Spleen (tissue), 11 donors: ENCODE results near the gene RPGRIP1. TPM values are rescaled to one million over a fixed set of nuclear protein-coding genes. Genes with fewer than 3 reads are reported as not detected.

Source experiments
- DNase-seq: peaks from one replicate; pipeline ENCODE4 v3.0.0-alpha.2; 2020
- H3K27ac ChIP-seq, 8 donors: fragments of 200-600 bp; sonication (generic) in 7 of 8; 1 replicate in 4 of 8; 2 replicates in 4 of 8; pipeline versions ENCODE4 v1.5.0 to v1.8.0; 2016 to 2021; ENCODE audit warnings: inconsistent platforms in 4 of 8, mild to moderate bottlenecking in 4 of 8, moderate library complexity in 1 of 8
- H3K27me3 ChIP-seq, 7 donors: fragments of 200-600 bp; sonication (generic) in 6 of 7; replicated peaks in 1 of 7; 1 replicate in 4 of 7; 2 replicates in 3 of 7; pipeline versions ENCODE4 v1.5.0 to v1.8.0; 2016 to 2021; ENCODE audit warnings: inconsistent platforms in 3 of 7, mild to moderate bottlenecking in 1 of 7
- H3K36me3 ChIP-seq, 6 donors: fragments of 200-600 bp; sonication (generic) in 5 of 6; 1 replicate in 4 of 6; 2 replicates in 2 of 6; pipeline versions ENCODE4 v1.5.0 to v1.8.0; 2016 to 2021; ENCODE audit warnings: inconsistent platforms in 2 of 6
- H3K4me1 ChIP-seq, 6 donors: fragments of 200-600 bp; sonication (generic) in 5 of 6; 1 replicate in 3 of 6; 2 replicates in 3 of 6; pipeline versions ENCODE4 v1.5.0 to v1.8.0; 2016 to 2021; ENCODE audit warnings: inconsistent platforms in 3 of 6
- H3K4me3 ChIP-seq, 8 donors: fragments of 200-600 bp; sonication (generic) in 7 of 8; 1 replicate in 4 of 8; 2 replicates in 4 of 8; pipeline versions ENCODE4 v1.5.0 to v1.8.0; 2016 to 2021; ENCODE audit warnings: inconsistent platforms in 4 of 8, mild to moderate bottlenecking in 4 of 8, moderate library complexity in 2 of 8
- H3K9me3 ChIP-seq, 8 donors: fragments of 200-600 bp; sonication (generic) in 7 of 8; 1 replicate in 4 of 8; 2 replicates in 4 of 8; pipeline versions ENCODE4 v1.5.0 to v1.8.0; 2016 to 2021; ENCODE audit warnings: inconsistent platforms in 4 of 8
- CTCF ChIP-seq, 11 experiments: fragments of 200-600 bp in 7 of 11; fragments of 450-650 bp in 4 of 11; sonication (generic) in 4 of 11; IDR thresholded peaks in 8 of 11; conservative IDR thresholded peaks in 3 of 11; 1 replicate in 7 of 11; 2 replicates in 4 of 11; pipeline versions ENCODE4 v1.4.0 to v1.8.0; 2016 to 2021; ENCODE audit warnings: antibody characterized with exemption in 11 of 11, inconsistent platforms in 4 of 11, mild to moderate bottlenecking in 1 of 11
- POLR2A ChIP-seq, 3 donors: fragments of 450-650 bp; IDR thresholded peaks; one replicate each; pipeline ENCODE4 v1.5.1; 2017; ENCODE audit warnings: antibody characterized with exemption in 3 of 3, mild to moderate bottlenecking in 1 of 3
- POLR2AphosphoS5 ChIP-seq, 3 donors: sonication (generic); formaldehyde crosslinking; IDR thresholded peaks; one replicate each; pipeline ENCODE4 v1.5.1; 2017; ENCODE audit warnings: antibody characterized with exemption in 3 of 3
- WGBS, 5 donors: extraction: QIAGEN DNeasy Blood & Tissue Kit in 3 of 5; methylation state at CpG; one replicate each; pipeline versions ENCODE4 v1.1.5 to v1.1.7; 2013 to 2018; 5-methylcytosine and 5-hydroxymethylcytosine counted together
- intact Hi-C: fragments of 100-400 bp; cut with DNase I; formaldehyde crosslinking; loops from one replicate; pipeline ENCODE4 v1.15.0; 2023; ENCODE audit warnings: low total_unique reads
- polyA plus RNA-seq, 3 donors: library from polyadenylated mRNA; stranded (reverse); fragments of 200-250 nt; gene quantifications; one replicate each; pipeline ENCODE4 v1.2.1, GENCODE V29; 2013
- total RNA-seq, 7 donors: library from RNA; depleted of rRNA in 3 of 7; stranded (reverse); fragments of >200 nt in 3 of 7; fragmentation: NEBNext Ultra II Directional in 4 of 7; extraction: Animal tissue kit (Norgen Biotek cat#: 25700) in 4 of 7; gene quantifications; one replicate each; pipeline versions ENCODE4 v1.1.0 to v1.2.1, GENCODE V29; 2016 to 2021
- donor health status: healthy with polysubstance abuse.
- donor health status: DM: no; HTN: no; CAD: no; lungs with moderate emphysema.
- donor health status: DM: no; HTN: no; CAD: no.
- donor health status: Bipolar disorder and iron deficiency.
- donor health status: healthy.
- donor health status: DM: no; HTN: no; CAD: no.
- donor health status: DM: yes; HTN: yes; CAD: no.

The RPGRIP1 gene
- total and polyA plus RNA-seq, 10 donors, result 0.33 to 4.0 (median 0.84) TPM

- Histone ChIP-seq H3K4me3 (no peak overlapping the region), H3K36me3 (no peaks in the 10 kb centered on the region), H3K27me3 (no peaks in the 10 kb centered on the region), H3K9me3 (no peaks in the 10 kb centered on the region), H3K4me1 (peaks cover 4 to 21% (median 17%) of the 10 kb centered on the region in 6 donors), H3K27ac (peak overlapping the region in 6 of 8 donors; percentile 56 to 81 (median 74))
- DNase-seq, result no peak
- intact Hi-C loops, result no loop called here
- 72 to 82% (median 79%) methylated on average over 3 of the region's 3 CpGs for WGBS, 5 donors
- TF ChIP-seq POLR2AphosphoS5 (IDR thresholded peaks at IDR 0.05), result no peak
These were observed 27.8 kb downstream of the RPGRIP1 start for GRCh38 chr14:21307637-21308036.

- intact Hi-C loops, result no loop called here
- Histone ChIP-seq H3K27ac (peak overlapping the region in 7 of 8 donors; percentile 56 to 81 (median 72)), H3K4me1 (peaks cover 4 to 21% (median 17%) of the 10 kb centered on the region in 6 donors), H3K36me3 (no peaks in the 10 kb centered on the region), H3K4me3 (peak overlapping the region in 7 of 8 donors; percentile 7 to 64 (median 32)), H3K27me3 (no peaks in the 10 kb centered on the region), H3K9me3 (no peaks in the 10 kb centered on the region)
- no peak for DNase-seq
- no peak for TF ChIP-seq CTCF (IDR thresholded peaks at IDR 0.05 in 8 of 11, conservative IDR thresholded peaks at IDR 0.05 in 3 of 11)
- no peak for TF ChIP-seq POLR2A (IDR thresholded peaks at IDR 0.05)
- TF ChIP-seq POLR2AphosphoS5 (IDR thresholded peaks at IDR 0.05), result no peak
These were observed 28.2 kb downstream of the RPGRIP1 start for GRCh38 chr14:21308132-21308478.

- peak overlapping the region in 7 of 8 donors; percentile 56 to 81 (median 72) for H3K27ac ChIP-seq
- H3K4me1 ChIP-seq, result peaks cover 4 to 21% (median 17%) of the 10 kb centered on the region in 6 donors
- H3K9me3 ChIP-seq, result no peaks in the 10 kb centered on the region
- intact Hi-C loops, result no loop called here
- peak; percentile 89 for DNase-seq
- H3K27me3 ChIP-seq, result peaks cover 0 to 3% (median 0%) of the 10 kb centered on the region in 7 donors
- no peaks in the 10 kb centered on the region for H3K36me3 ChIP-seq
- peak overlapping the region; percentile 7 to 64 (median 30) for H3K4me3 ChIP-seq
- TF ChIP-seq CTCF (IDR thresholded peaks at IDR 0.05 in 8 of 11, conservative IDR thresholded peaks at IDR 0.05 in 3 of 11) (peak in 1 of 11 experiments; percentile 14), POLR2AphosphoS5 (IDR thresholded peaks at IDR 0.05) (peak in 2 of 3 donors; percentile 16 to 85), POLR2A (IDR thresholded peaks at IDR 0.05) (no peak)
- 4 to 9% (median 7%) methylated on average over 16 of the region's 16 CpGs for WGBS, 5 donors
These were observed 28.8 kb downstream of the RPGRIP1 start for GRCh38 chr14:21308479-21309237.

- intact Hi-C loops, result no loop called here
- TF ChIP-seq POLR2AphosphoS5 (IDR thresholded peaks at IDR 0.05), result no peak
- no peak for TF ChIP-seq CTCF (IDR thresholded peaks at IDR 0.05 in 8 of 11, conservative IDR thresholded peaks at IDR 0.05 in 3 of 11)
- TF ChIP-seq POLR2A (IDR thresholded peaks at IDR 0.05), result no peak
- Histone ChIP-seq H3K36me3 (no peaks in the 10 kb centered on the region), H3K27me3 (peaks cover 0 to 3% (median 0%) of the 10 kb centered on the region in 7 donors), H3K4me1 (peaks cover 4 to 21% (median 17%) of the 10 kb centered on the region in 6 donors), H3K27ac (peak overlapping the region in 7 of 8 donors; percentile 30 to 81 (median 72)), H3K4me3 (peak overlapping the region in 7 of 8 donors; percentile 13 to 64 (median 32)), H3K9me3 (no peaks in the 10 kb centered on the region)
- WGBS, 5 donors, result 72 to 89% (median 85%) methylated on average over 8 of the region's 8 CpGs
- DNase-seq, result no peak
These were observed 29.4 kb downstream of the RPGRIP1 start for GRCh38 chr14:21309238-21309636.
